Measurements from ENCODE around the gene GATA6.

The GATA6 gene

DNA sequence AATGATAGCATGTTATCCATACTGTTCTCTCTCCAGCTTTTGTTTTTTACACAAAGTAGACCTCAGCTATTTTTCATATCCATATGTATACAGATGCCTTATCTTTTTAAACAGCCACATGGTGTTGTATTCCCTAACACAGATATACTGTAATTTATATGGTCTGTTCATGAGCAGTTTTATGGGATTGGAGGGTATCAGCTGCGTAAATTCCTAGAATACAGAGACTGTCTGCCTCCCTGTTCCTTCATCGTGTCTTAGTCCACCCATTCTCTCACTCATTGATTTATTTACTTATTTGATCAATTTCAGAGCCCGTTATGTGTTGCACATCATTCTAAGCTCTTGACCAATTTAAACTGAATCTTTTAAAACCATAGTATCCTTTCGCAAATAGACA, 80.6 kb downstream of the GATA6 start:
- DNase-seq = no peak

DNA sequence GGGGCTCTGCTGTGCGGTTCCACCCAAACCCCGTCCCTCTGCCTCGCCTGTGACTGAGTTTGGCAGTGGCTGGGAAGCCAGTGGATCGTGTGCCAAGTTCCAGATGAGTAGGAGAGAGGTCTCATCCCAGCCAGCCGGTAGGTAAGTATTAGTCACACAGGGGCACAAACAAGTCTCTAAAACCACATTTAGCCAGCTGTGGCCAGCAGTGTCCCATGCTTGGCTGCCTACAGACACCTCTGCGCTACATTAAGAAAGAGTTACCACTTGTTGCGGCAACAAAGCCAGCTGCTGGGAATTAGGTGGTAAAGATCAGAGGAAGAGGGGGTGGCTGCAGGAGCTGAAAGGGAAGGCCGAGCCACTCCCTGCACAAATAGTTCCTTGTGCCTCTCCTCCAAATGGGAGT, 81.2 kb downstream of the GATA6 start:
- DNase-seq = no peak

Measured in inflammatory macrophage (primary cell).